ENCODE measurements around the gene VIPR2. TPM values are rescaled to one million over a fixed set of nuclear protein-coding genes. Genes with fewer than 3 reads are reported as not detected.

VIPR2 gene
- total and polyA plus RNA-seq, 2 of the 13 experiments (the other 11 are each of a cell fraction or from before 2014, with no cell fraction given) = not detected

DNA sequence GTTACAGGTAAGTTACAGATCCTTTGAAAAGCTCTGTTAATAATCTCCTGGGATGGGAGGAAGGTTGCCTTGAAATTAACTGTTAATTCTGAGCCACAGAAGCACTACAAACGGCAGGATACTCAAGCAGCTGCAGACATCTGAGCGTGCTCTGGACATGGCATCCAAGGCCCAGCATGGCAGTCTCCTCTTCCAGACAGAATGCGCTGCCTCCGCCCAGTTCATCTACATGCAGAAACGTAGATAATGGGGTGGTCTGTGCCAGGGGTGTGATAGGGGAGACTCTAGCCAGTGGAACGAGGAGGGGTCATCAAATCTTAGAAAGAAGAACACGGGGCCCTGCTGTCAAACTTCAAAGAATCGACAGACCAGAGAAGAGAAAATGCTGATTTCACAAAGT is 13.8 kb downstream of the VIPR2 start (continued):
- TF ChIP-seq ZNF550 (CRISPR knock-in tag; IDR thresholded peaks at IDR 0.05; ENCODE audit: borderline replicate concordance) (no peak), ZNF816 (CRISPR knock-in tag; IDR thresholded peaks at IDR 0.05; ENCODE audit: borderline replicate concordance) (no peak), KDM4B (CRISPR knock-in tag; IDR thresholded peaks at IDR 0.05) (no peak), GATAD1 (CRISPR knock-in tag; IDR thresholded peaks at IDR 0.05) (no peak), KMT2B (CRISPR knock-in tag; IDR thresholded peaks at IDR 0.05) (no peak), RFX1 (IDR thresholded peaks at IDR 0.05) (no peak), KDM2A (CRISPR knock-in tag; IDR thresholded peaks at IDR 0.05; ENCODE audit: borderline replicate concordance, low read depth) (no peak), ZNF546 (CRISPR knock-in tag; conservative IDR thresholded peaks at IDR 0.05) (no peak), HCFC1 (IDR thresholded peaks at IDR 0.05; ENCODE audit: low read depth, low read length) (no peak), SOX5 (CRISPR knock-in tag; IDR thresholded peaks at IDR 0.05; ENCODE audit: borderline replicate concordance) (no peak)

DNA sequence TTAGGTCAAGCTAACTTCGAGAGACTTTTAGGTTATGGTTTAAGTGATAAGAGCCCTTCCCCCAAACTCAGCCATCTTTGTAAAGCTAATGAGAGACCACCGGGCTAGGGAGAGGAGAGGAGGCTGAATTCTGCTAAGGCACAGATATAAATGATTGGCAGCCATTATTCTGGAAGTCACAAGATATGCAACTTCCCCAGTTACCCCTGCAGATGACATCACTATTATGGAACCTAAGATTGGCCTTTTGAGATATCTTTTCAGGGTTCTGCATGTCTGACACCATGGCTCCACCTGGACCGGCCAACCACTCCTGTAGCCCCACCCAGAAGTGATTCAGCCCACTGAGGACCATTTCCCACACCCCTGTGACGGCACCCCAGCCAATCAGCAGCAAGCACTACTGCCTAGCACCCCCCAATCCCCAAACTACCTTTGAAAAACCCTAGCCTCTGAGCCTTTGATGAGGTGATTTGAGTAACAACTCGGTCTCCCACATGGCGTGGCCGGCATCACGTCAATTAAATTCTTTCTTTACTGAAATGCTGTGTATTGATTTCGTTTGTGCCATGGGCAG is 14.4 kb downstream of the VIPR2 start:
- Histone ChIP-seq H3K27me3 (ENCODE audit: control insufficient read depth in 1 of 2, insufficient read depth in 2 of 2, low read length in 2 of 2) (peaks cover 3 to 33% of the 10 kb centered on the region in 2 experiments; a peak in 4 of 5 replicates), H3K27ac (ENCODE audit: extremely low read length, insufficient read depth, low read length) (no peak overlapping the region), H3K4me1 (ENCODE audit: insufficient read depth, low read length) (peaks cover 12% of the 10 kb centered on the region), H3K79me2 (ENCODE audit: insufficient read depth, low read length) (no peaks in the 10 kb centered on the region), H2AFZ (ENCODE audit: low read length) (no peak overlapping the region), H3K9ac (ENCODE audit: insufficient read depth, low read depth, low read length) (no peak overlapping the region), H3K36me3 (replicated peaks in 1 of 2; ENCODE audit: control insufficient read depth in 1 of 2, insufficient read depth in 2 of 2, low read length in 2 of 2) (no peaks in the 10 kb centered on the region), H3K4me3 (replicated peaks in 1 of 3; ENCODE audit: insufficient read depth in 1 of 3, low read depth in 2 of 3, low read length in 3 of 3) (no peak overlapping the region), H3K9me3 (ENCODE audit: low read length) (no peaks in the 10 kb centered on the region), H4K20me1 (ENCODE audit: insufficient read depth, low read length) (no peaks in the 10 kb centered on the region), H3K4me2 (ENCODE audit: low read depth, low read length) (no peak overlapping the region)
- ChIA-PET POLR2A (no interaction called here), CTCF (ENCODE audit: low intra/inter-chr PET ratio, low total read pairs) (no interaction called here)
- intact Hi-C loops (cut with micrococcal nuclease; ENCODE audit: unreplicated experiment) (no loop called here), in situ Hi-C loops (cut with HindIII; ENCODE audit: extremely low pct_ligation_motif_present, low pct_unique_long_range_greater_than_20kb) (no loop called here)
- ATAC-seq (no peak), DNase-seq (ENCODE audit: low spot score) (no peak), FAIRE-seq (no peak)
- BruUV-seq (replicated peaks) = no TSS peak
- TF ChIP-seq ATF7 (IDR thresholded peaks at IDR 0.05) = peak; percentile 42
- TF ChIP-seq ATF7 (CRISPR knock-in tag; IDR thresholded peaks at IDR 0.05) = no peak
- no peak for TF ChIP-seq ZNF792 (CRISPR knock-in tag; IDR thresholded peaks at IDR 0.05)
- 19% methylated on average over 8 of the region's 9 CpGs for WGBS (ENCODE audit: low lambda C conversion rate)
